Measurements from ENCODE around the gene GPC3.

GRCh38 chrX:133610056-133610455 lies 375.3 kb downstream of the GPC3 start:
- no peak for TF ChIP-seq CTCF (IDR thresholded peaks at IDR 0.05; ENCODE audit: low read length)
- no peak for TF ChIP-seq EZH2 (IDR thresholded peaks at IDR 0.05; ENCODE audit: borderline replicate concordance, low read length)
